Right atrium auricular region (tissue), 2 donors: Measurements from ENCODE around the gene DNAJA4. TPM values are rescaled to one million over a fixed set of nuclear protein-coding genes. Genes with fewer than 3 reads are reported as not detected.

Source experiments
- DNase-seq: peaks from one replicate; pipeline ENCODE4 v3.0.0-alpha.2; 2019; ENCODE audit warnings: low spot score
- H3K27ac ChIP-seq, 2 donors: fragments of 200-600 bp; sonication (generic); 1 replicate in 1 of 2; 2 replicates in 1 of 2; pipeline ENCODE4 v1.5.1; 2016 to 2019
- H3K27me3 ChIP-seq, 2 donors: fragments of 200-600 bp; sonication (generic); one replicate each; pipeline versions ENCODE4 v1.5.1 to v1.6.0; 2017 to 2019
- H3K36me3 ChIP-seq: fragments of 200-600 bp; sonication (generic); one replicate; pipeline ENCODE4 v1.5.1; 2016
- H3K4me1 ChIP-seq, 2 donors: fragments of 200-600 bp; sonication (generic); one replicate each; pipeline versions ENCODE4 v1.5.1 to v1.6.0; 2017 to 2019
- H3K4me3 ChIP-seq, 2 donors: fragments of 200-600 bp; sonication (generic); 1 replicate in 1 of 2; 2 replicates in 1 of 2; pipeline ENCODE4 v1.5.1; 2017 to 2019; ENCODE audit warnings: mild to moderate bottlenecking in 1 of 2, moderate library complexity in 1 of 2
- H3K9me3 ChIP-seq, 2 donors: fragments of 200-600 bp; sonication (generic); one replicate each; pipeline ENCODE4 v1.5.1; 2019
- total RNA-seq, 2 donors: library from RNA; depleted of rRNA; stranded (reverse); fragments of >200 nt; gene quantifications; one replicate each; pipeline ENCODE4 v1.1.0, GENCODE V29; 2016
- TF ChIP-seq, protein P1 (sequence below), 2 donors: fragments of 200-600 bp; sonication (generic); IDR thresholded peaks; one replicate each; pipeline ENCODE4 v1.5.1; 2019; ENCODE audit warnings: antibody characterized with exemption in 2 of 2

Gene DNAJA4
- total RNA-seq, 2 donors from 2014 or later, result 70.0 to 78.0 TPM

DNA sequence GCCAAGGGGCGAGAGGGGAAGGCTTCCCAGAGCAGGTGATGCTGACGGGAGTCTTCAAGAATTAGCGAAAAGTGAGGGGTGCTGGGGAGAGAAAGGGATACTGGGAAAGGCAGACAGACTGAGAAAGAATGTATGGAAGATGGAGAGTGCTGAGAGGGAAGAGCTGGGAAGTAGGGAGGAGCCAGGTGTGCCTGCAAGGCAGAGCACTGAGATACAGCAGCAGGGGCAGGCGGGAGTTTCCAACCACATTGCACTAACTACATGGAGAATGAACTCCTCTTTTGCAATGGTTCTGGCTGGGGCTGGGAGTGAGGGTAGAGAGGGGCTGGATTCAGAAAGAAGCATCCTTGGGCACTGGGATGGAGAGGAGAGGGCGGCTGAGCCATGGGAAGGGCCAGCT, 59.8 kb downstream of the DNAJA4 start:
- H3K27ac ChIP-seq, result no peak overlapping the region
- TF ChIP-seq, protein P1, sequence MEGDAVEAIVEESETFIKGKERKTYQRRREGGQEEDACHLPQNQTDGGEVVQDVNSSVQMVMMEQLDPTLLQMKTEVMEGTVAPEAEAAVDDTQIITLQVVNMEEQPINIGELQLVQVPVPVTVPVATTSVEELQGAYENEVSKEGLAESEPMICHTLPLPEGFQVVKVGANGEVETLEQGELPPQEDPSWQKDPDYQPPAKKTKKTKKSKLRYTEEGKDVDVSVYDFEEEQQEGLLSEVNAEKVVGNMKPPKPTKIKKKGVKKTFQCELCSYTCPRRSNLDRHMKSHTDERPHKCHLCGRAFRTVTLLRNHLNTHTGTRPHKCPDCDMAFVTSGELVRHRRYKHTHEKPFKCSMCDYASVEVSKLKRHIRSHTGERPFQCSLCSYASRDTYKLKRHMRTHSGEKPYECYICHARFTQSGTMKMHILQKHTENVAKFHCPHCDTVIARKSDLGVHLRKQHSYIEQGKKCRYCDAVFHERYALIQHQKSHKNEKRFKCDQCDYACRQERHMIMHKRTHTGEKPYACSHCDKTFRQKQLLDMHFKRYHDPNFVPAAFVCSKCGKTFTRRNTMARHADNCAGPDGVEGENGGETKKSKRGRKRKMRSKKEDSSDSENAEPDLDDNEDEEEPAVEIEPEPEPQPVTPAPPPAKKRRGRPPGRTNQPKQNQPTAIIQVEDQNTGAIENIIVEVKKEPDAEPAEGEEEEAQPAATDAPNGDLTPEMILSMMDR (IDR thresholded peaks at IDR 0.05), result no peak
- H3K9me3 ChIP-seq, result no peaks in the 10 kb centered on the region
- H3K4me1 ChIP-seq, result no peaks in the 10 kb centered on the region
- H3K4me3 ChIP-seq, result no peak overlapping the region
- H3K36me3 ChIP-seq, result no peaks in the 10 kb centered on the region
- no peaks in the 10 kb centered on the region for H3K27me3 ChIP-seq
- no peak for DNase-seq

DNA sequence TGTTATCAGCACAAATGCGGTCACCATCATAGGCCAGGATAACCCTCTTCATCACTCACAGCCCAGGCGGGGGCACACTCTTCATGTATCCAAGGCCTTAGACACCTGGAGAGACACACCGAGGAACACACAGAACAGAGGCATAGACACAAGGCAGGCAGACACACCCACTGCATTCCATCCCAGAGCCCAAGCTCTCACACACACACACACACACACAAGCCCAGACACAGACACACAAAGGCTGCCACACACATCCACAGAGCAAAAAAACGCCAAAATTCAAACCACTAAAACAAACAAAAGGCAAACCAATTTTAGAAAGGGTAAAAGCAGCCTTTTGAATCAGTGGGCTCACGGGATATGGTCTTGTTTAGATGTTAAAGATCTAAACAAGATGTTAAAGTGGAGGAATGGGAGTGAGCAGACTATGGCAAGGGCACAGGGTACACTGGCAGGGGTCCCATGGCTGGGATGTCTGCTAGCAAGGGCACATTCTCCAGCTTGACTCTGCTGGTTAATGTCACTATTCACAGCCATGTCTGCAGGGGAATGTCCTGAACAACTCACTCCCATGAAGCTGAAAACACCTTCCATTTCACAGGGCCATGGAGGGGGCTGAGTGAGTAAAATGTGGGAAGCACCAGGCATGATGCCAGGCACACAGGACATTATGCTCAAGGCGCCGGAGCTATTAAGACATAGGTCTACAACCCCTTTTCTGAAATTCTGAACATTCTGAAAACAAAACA, 60.9 kb downstream of the DNAJA4 start:
- no peak for DNase-seq
- H3K4me3 ChIP-seq, result no peak overlapping the region
- H3K27me3 ChIP-seq, result no peaks in the 10 kb centered on the region
- H3K9me3 ChIP-seq, result no peaks in the 10 kb centered on the region
- no peaks in the 10 kb centered on the region for H3K36me3 ChIP-seq
- H3K27ac ChIP-seq, result no peak overlapping the region
- H3K4me1 ChIP-seq, result no peaks in the 10 kb centered on the region
- TF ChIP-seq, protein P1 (IDR thresholded peaks at IDR 0.05), result no peak

DNA sequence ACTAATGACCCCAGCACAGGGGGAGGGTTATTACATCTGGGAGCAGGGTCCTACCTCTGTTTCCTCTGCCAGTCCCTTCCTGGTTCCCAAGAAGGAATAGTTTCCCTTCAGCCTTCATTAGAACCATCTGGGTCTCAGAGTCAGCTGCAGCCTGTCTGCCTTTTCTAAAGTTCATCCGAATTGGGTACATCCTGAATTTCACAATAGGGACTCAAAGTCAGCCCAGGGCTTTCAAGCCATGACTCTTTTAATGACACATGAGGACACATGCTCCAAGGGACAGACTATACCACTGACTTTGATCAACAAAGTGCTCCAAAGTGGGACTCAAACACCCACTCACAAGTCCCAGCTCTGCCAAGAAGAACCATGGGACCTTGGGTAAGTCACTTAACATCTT, 63.1 kb downstream of the DNAJA4 start:
- no peaks in the 10 kb centered on the region for H3K27me3 ChIP-seq
- DNase-seq, result no peak
- no peaks in the 10 kb centered on the region for H3K9me3 ChIP-seq
- TF ChIP-seq, protein P1 (IDR thresholded peaks at IDR 0.05), result no peak
- no peak overlapping the region for H3K27ac ChIP-seq
- no peak overlapping the region for H3K4me3 ChIP-seq
- no peaks in the 10 kb centered on the region for H3K4me1 ChIP-seq
- no peaks in the 10 kb centered on the region for H3K36me3 ChIP-seq

DNA sequence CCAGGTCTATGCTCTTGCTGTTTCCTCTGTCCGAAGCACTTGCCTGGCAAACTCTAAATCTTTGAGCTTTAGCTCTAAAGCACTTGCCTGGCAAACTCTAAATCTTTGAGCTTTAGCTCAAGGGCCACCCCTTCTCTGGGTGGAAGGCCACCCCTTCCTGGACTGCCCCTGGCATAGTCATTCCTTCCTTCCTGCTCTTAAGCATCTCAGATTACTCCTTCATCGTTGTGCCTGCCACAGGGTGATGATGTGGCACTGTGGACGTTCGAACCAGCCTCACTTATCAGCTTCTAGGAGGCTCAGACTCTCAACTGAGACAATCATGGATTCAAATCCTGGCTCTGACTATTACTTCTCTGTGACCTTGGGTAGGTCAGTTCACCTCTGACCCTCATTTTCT, 65.3 kb downstream of the DNAJA4 start:
- Histone ChIP-seq H3K4me3 (no peak overlapping the region), H3K36me3 (no peaks in the 10 kb centered on the region), H3K27me3 (no peaks in the 10 kb centered on the region), H3K27ac (no peak overlapping the region), H3K9me3 (no peaks in the 10 kb centered on the region), H3K4me1 (no peaks in the 10 kb centered on the region)
- DNase-seq, result no peak
- TF ChIP-seq, protein P1 (IDR thresholded peaks at IDR 0.05), result no peak

Other genes starting within 250 kb of the DNAJA4 start
- gene TBC1D2B, start 186.9 kb upstream of the DNAJA4 start, total RNA-seq, result 10 to 100 TPM; 12.5 to 27.7 TPM
- not detected for gene SH2D7, start 172.0 kb upstream of the DNAJA4 start, total RNA-seq
- 10 to 100 TPM; 37.2 to 38.6 TPM for gene CIB2, start 133.1 kb upstream of the DNAJA4 start, total RNA-seq
- 100 to 1,000 TPM; 188 to 352 TPM for gene IDH3A, start 115.2 kb upstream of the DNAJA4 start, total RNA-seq
- not detected for gene ACSBG1, start 30.0 kb upstream of the DNAJA4 start, total RNA-seq
- 10 to 100 TPM; 29.8 to 38.6 TPM for gene SKIC8, start 35.0 kb downstream of the DNAJA4 start, total RNA-seq
- not detected for gene CRABP1, start 75.8 kb downstream of the DNAJA4 start, total RNA-seq
- 10 to 100 TPM; 14.5 to 16.3 TPM for gene IREB2, start 173.7 kb downstream of the DNAJA4 start, total RNA-seq
- gene HYKK, start 243.0 kb downstream of the DNAJA4 start, total RNA-seq, result 10 to 100 TPM in 1 of 2 donors, 1 to 10 TPM in 1; 6.1 to 12.5 TPM